ACHN (cell line): ENCODE results near the gene UGP2.
A peak's percentile ranks its signal among the peaks of the same experiment; 100 is the strongest.
"Not testable (repeated sequence)": the region's sequence is repeated elsewhere in the genome, so short reads cannot be mapped to it uniquely, and the experiment has no call there.

Experiments used
- DNase-seq: peaks from one replicate; pipeline ENCODE4 v3.0.0-alpha.2; 2015
- in situ Hi-C: cut with HindIII; loops from 2 replicates; pipeline ENCODE4 v1.10.0; 2017; ENCODE audit warnings: low sequenced_read_pairs, low pct_ligation_motif_present, low pct_unique_long_range_greater_than_20kb

Gene UGP2

GRCh38 chr2:63879876-63880433 lies 38.3 kb downstream of the UGP2 start:
- in situ Hi-C loops, result loop anchor here (25.0 kb wide), 1 partner anchor 193 kb away; no protein-coding TSS in a partner anchor
- no peak for DNase-seq

GRCh38 chr2:63880625-63881024 lies 38.9 kb downstream of the UGP2 start:
- DNase-seq, result no peak
- in situ Hi-C loops, result loop anchor here (25.0 kb wide), 1 partner anchor 193 kb away; no protein-coding TSS in a partner anchor

GRCh38 chr2:63881205-63881604 lies 39.5 kb downstream of the UGP2 start:
- in situ Hi-C loops, result loop anchor here (25.0 kb wide), 1 partner anchor 194 kb away; no protein-coding TSS in a partner anchor
- DNase-seq, result no peak

- in situ Hi-C loops, result loop anchor here (25.0 kb wide), 1 partner anchor 195 kb away; no protein-coding TSS in a partner anchor
- no peak for DNase-seq
Observed at GRCh38 chr2:63882395-63883105, 40.9 kb downstream of the UGP2 start.

- in situ Hi-C loops, result loop anchor here (25.0 kb wide), 1 partner anchor 199 kb away; no protein-coding TSS in a partner anchor
Observed at GRCh38 chr2:63886445-63886844, 44.7 kb downstream of the UGP2 start.

GRCh38 chr2:63888053-63888452 lies 46.4 kb downstream of the UGP2 start:
- in situ Hi-C loops, result loop anchor here (25.0 kb wide), 1 partner anchor 201 kb away; no protein-coding TSS in a partner anchor
- DNase-seq, result no peak

More at GRCh38 chr2:63886445-63886844, 44.7 kb downstream of the UGP2 start:
- no peak for DNase-seq

- in situ Hi-C loops, result loop anchor here (25.0 kb wide), 1 partner anchor 201 kb away; no protein-coding TSS in a partner anchor
- DNase-seq, result peak; percentile 64
Observed at GRCh38 chr2:63888490-63889402, 47.0 kb downstream of the UGP2 start.

GRCh38 chr2:63890678-63891077 lies 49.0 kb downstream of the UGP2 start:
- DNase-seq, result no peak
- in situ Hi-C loops, result loop anchor here (25.0 kb wide), 1 partner anchor 203 kb away; no protein-coding TSS in a partner anchor

GRCh38 chr2:63891488-63892030 lies 49.9 kb downstream of the UGP2 start:
- no peak for DNase-seq
- in situ Hi-C loops, result loop anchor here (25.0 kb wide), 1 partner anchor 204 kb away; no protein-coding TSS in a partner anchor

GRCh38 chr2:63893163-63893562 lies 51.5 kb downstream of the UGP2 start:
- DNase-seq, result no peak
- in situ Hi-C loops, result loop anchor here (25.0 kb wide), 1 partner anchor 206 kb away; no protein-coding TSS in a partner anchor

- no peak for DNase-seq
- in situ Hi-C loops, result loop anchor here (25.0 kb wide), 1 partner anchor 207 kb away; no protein-coding TSS in a partner anchor
Observed at GRCh38 chr2:63894167-63894566, 52.5 kb downstream of the UGP2 start.

GRCh38 chr2:63898839-63899238 lies 57.1 kb downstream of the UGP2 start:
- in situ Hi-C loops, result loop anchor here (25.0 kb wide), 1 partner anchor 212 kb away; no protein-coding TSS in a partner anchor
- DNase-seq, result no peak

GRCh38 chr2:63899639-63900038 lies 57.9 kb downstream of the UGP2 start:
- in situ Hi-C loops, result loop anchor here (25.0 kb wide), 1 partner anchor 212 kb away; no protein-coding TSS in a partner anchor
- DNase-seq, result no peak

- in situ Hi-C loops, result no loop called here
- DNase-seq, result no peak
Observed at GRCh38 chr2:63902149-63902548, 60.5 kb downstream of the UGP2 start.

- in situ Hi-C loops, result no loop called here
- DNase-seq, result peak; percentile 29
Observed at GRCh38 chr2:63903003-63903402, 61.3 kb downstream of the UGP2 start.

GRCh38 chr2:63914311-63914710 lies 72.6 kb downstream of the UGP2 start:
- no peak for DNase-seq
- in situ Hi-C loops, result no loop called here

- in situ Hi-C loops, result no loop called here
- no peak for DNase-seq
Observed at GRCh38 chr2:63926815-63927214, 85.1 kb downstream of the UGP2 start.

GRCh38 chr2:63932104-63932503 lies 90.4 kb downstream of the UGP2 start:
- in situ Hi-C loops, DNase-seq: not testable (repeated sequence)
